Keratinocyte (primary cell): ENCODE measurements around the gene FCSK. TPM values are rescaled to one million over a fixed set of nuclear protein-coding genes. Genes with fewer than 3 reads are reported as not detected.
A peak's percentile ranks its signal among the peaks of the same experiment; 100 is the strongest.

Experiments
- DNase-seq: peaks from one replicate; pipeline ENCODE4 v3.0.0-alpha.2; 2011; ENCODE audit warnings: low read depth, missing footprints, low spot score
- FAIRE-seq: peaks from 2 replicates; lab custom pipeline; 2011; peaks lifted over from hg19 to GRCh38; lab: Jason Lieb, UNC
- H2AFZ ChIP-seq: 2 replicates; pipeline ENCODE4 v1.6.0; 2012; ENCODE audit warnings: low read length, control low read depth, inconsistent platforms; ENCODE audit not compliant: control insufficient read depth
- H3K27ac ChIP-seq: 2 replicates; pipeline ENCODE4 v1.5.1; 2011; ENCODE audit warnings: low read length; ENCODE audit not compliant: control insufficient read depth, insufficient read depth
- H3K27me3 ChIP-seq: 3 replicates; pipeline ENCODE4 v1.6.0; 2011; ENCODE audit warnings: low read length; ENCODE audit not compliant: control insufficient read depth, insufficient read depth; ENCODE audit errors: extremely low read depth
- H3K36me3 ChIP-seq, 2 experiments: 2 replicates in 1 of 2; 3 replicates in 1 of 2; pipeline ENCODE4 v1.5.1; 2011; ENCODE audit warnings: low read length in 2 of 2, mild to moderate bottlenecking in 1 of 2; ENCODE audit not compliant: control insufficient read depth in 2 of 2, insufficient read depth in 2 of 2; ENCODE audit errors: extremely low read depth in 1 of 2
- H3K4me1 ChIP-seq: 3 replicates; pipeline ENCODE4 v1.5.1; 2011; ENCODE audit warnings: low read length; ENCODE audit not compliant: control insufficient read depth, insufficient read depth; ENCODE audit errors: extremely low read depth
- H3K4me2 ChIP-seq: 3 replicates; pipeline ENCODE4 v1.6.0; 2011; ENCODE audit warnings: low read depth, low read length; ENCODE audit not compliant: control insufficient read depth, insufficient read depth; ENCODE audit errors: extremely low read depth
- H3K4me3 ChIP-seq, 3 experiments: fragments of 200-600 bp in 1 of 3; sonication (generic) in 1 of 3; 2 replicates in 2 of 3; 3 replicates in 1 of 3; pipeline ENCODE4 v1.5.1; 2011 to 2016; ENCODE audit warnings: low read length in 3 of 3, mild to moderate bottlenecking in 3 of 3, control low read depth in 2 of 3, inconsistent platforms in 1 of 3, low read depth in 1 of 3, mixed read lengths in 1 of 3, mixed run types in 1 of 3, moderate library complexity in 1 of 3; ENCODE audit not compliant: control insufficient read depth in 2 of 3, insufficient read depth in 2 of 3; ENCODE audit errors: extremely low read depth in 1 of 3
- H3K79me2 ChIP-seq: 2 replicates; pipeline ENCODE4 v1.6.0; 2012; ENCODE audit warnings: low read length; ENCODE audit not compliant: control insufficient read depth, insufficient read depth
- H3K9ac ChIP-seq: 3 replicates; pipeline ENCODE4 v1.6.0; 2011; ENCODE audit warnings: low read length; ENCODE audit not compliant: control insufficient read depth, insufficient read depth; ENCODE audit errors: extremely low read depth
- H3K9me1 ChIP-seq: 3 replicates; pipeline ENCODE4 v1.6.0; 2011; ENCODE audit warnings: low read length; ENCODE audit not compliant: control insufficient read depth, insufficient read depth; ENCODE audit errors: extremely low read depth
- H3K9me3 ChIP-seq: 2 replicates; pipeline ENCODE4 v1.5.1; 2012; ENCODE audit warnings: low read depth, low read length; ENCODE audit not compliant: control insufficient read depth
- H4K20me1 ChIP-seq: 3 replicates; pipeline ENCODE4 v1.6.0; 2011; ENCODE audit warnings: low read length; ENCODE audit not compliant: control insufficient read depth, insufficient read depth; ENCODE audit errors: extremely low read depth
- CTCF ChIP-seq, 3 experiments: IDR thresholded peaks in 1 of 3; conservative IDR thresholded peaks in 1 of 3; optimal IDR thresholded peaks in 1 of 3; 2 replicates in 2 of 3; 3 replicates in 1 of 3; pipeline versions ENCODE3 to v1.5.1; 2011; ENCODE audit warnings: low read length in 3 of 3, mild to moderate bottlenecking in 3 of 3, moderate library complexity in 2 of 3, control low read depth in 1 of 3, inconsistent platforms in 1 of 3; ENCODE audit not compliant: insufficient read depth in 2 of 3; ENCODE audit errors: extremely low read depth in 1 of 3
- EZH2 ChIP-seq: IDR thresholded peaks from one replicate; pipeline ENCODE4 v1.6.1; 2012; ENCODE audit warnings: inconsistent platforms, mild to moderate bottlenecking, low read length, moderate library complexity
- dilution Hi-C: fragments of 300-500 bp; cut with MboI; formaldehyde crosslinking; loops from one replicate; pipeline ENCODE4 v1.7.0; 2020; ENCODE audit warnings: low sequenced_read_pairs; ENCODE audit not compliant: extremely low pct_ligation_motif_present
- polyA plus RNA-seq, 5 experiments: library from polyadenylated mRNA; depleted of rRNA in 3 of 5; stranded (reverse) in 3 of 5; stranded (forward) in 1 of 5; unstranded in 1 of 5; fragments of >200 nt; gene quantifications; 1 replicate in 1 of 5; 2 replicates in 3 of 5; 3 replicates in 1 of 5; pipeline versions ENCODE4 v1.2.1 to v1.2.3, GENCODE V29; 2011 to 2012; ENCODE audit warnings: missing spikeins in 2 of 5, low read depth in 1 of 5, low replicate concordance in 1 of 5

The FCSK gene
- polyA plus RNA-seq, 1 donor (not counting 4 experiments of a cell fraction or from before 2014, with no cell fraction given): 6.5 TPM

GRCh38 chr16:70482624-70483023 lies 28.2 kb downstream of the FCSK start:
- Histone ChIP-seq H4K20me1 (no peaks in the 10 kb centered on the region), H3K36me3 (peaks cover 14 to 27% of the 10 kb centered on the region in 2 experiments), H3K4me1 (peaks cover 38% of the 10 kb centered on the region), H3K4me2 (peak overlapping the region; percentile 27), H3K4me3 (no peak overlapping the region), H3K9ac (no peak overlapping the region), H3K27ac (peak overlapping the region; percentile 26), H3K9me1 (no peaks in the 10 kb centered on the region), H3K27me3 (no peaks in the 10 kb centered on the region), H2AFZ (no peak overlapping the region), H3K79me2 (no peaks in the 10 kb centered on the region), H3K9me3 (no peaks in the 10 kb centered on the region)
- dilution Hi-C loops: no loop called here
- FAIRE-seq: no peak
- TF ChIP-seq EZH2: no peak
- no peak for DNase-seq

GRCh38 chr16:70483426-70483825 lies 29.0 kb downstream of the FCSK start:
- Histone ChIP-seq H3K79me2 (no peaks in the 10 kb centered on the region), H3K9me1 (no peaks in the 10 kb centered on the region), H3K27me3 (no peaks in the 10 kb centered on the region), H3K4me2 (no peak overlapping the region), H3K36me3 (peaks cover 14 to 24% of the 10 kb centered on the region in 2 experiments), H2AFZ (no peak overlapping the region), H3K4me1 (peaks cover 34% of the 10 kb centered on the region), H4K20me1 (no peaks in the 10 kb centered on the region), H3K27ac (no peak overlapping the region), H3K9ac (no peak overlapping the region), H3K9me3 (no peaks in the 10 kb centered on the region), H3K4me3 (no peak overlapping the region)
- DNase-seq (no peak), FAIRE-seq (no peak)
- TF ChIP-seq CTCF (optimal IDR thresholded peaks at IDR 0.05 in 1 of 3, IDR thresholded peaks at IDR 0.05 in 1 of 3, conservative IDR thresholded peaks at IDR 0.05 in 1 of 3; ENCODE audit: extremely low read depth in 1 of 3, insufficient read depth in 2 of 3, low read length in 3 of 3) (no peak), EZH2 (no peak)
- dilution Hi-C loops: no loop called here

DNA sequence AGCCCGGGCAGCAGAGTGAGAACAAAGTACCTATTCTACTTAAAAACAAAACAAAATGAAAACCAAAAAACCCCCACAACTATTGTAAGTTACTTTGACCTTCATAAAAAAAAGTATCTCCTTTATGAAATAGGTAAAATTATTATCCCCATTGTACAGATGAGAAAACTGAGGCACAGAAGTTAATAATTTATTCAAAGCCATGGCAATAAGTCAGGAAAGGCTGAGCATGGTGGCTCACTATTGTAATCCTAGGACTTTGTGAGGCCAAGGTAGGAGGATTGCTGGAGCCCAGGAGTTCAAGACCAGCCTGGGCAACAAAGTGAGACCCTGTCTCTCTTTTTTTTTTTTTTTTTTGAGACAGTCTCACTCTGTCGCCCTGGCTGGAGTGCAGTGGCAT lies 30.5 kb downstream of the FCSK start:
- dilution Hi-C loops: no loop called here
- H3K4me1 ChIP-seq: peaks cover 19% of the 10 kb centered on the region
- FAIRE-seq: no peak

More for the DNA sequence above, 30.5 kb downstream of the FCSK start:
- Histone ChIP-seq H3K4me3 (no peak overlapping the region), H3K27me3 (no peaks in the 10 kb centered on the region), H4K20me1 (no peaks in the 10 kb centered on the region), H2AFZ (no peak overlapping the region), H3K27ac (no peak overlapping the region), H3K4me2 (no peak overlapping the region), H3K79me2 (no peaks in the 10 kb centered on the region), H3K9me1 (no peaks in the 10 kb centered on the region), H3K36me3 (peaks cover 8 to 21% of the 10 kb centered on the region in 2 experiments), H3K9ac (no peak overlapping the region), H3K9me3 (no peaks in the 10 kb centered on the region)
- no peak for DNase-seq
- TF ChIP-seq EZH2 (no peak), CTCF (optimal IDR thresholded peaks at IDR 0.05 in 1 of 3, IDR thresholded peaks at IDR 0.05 in 1 of 3, conservative IDR thresholded peaks at IDR 0.05 in 1 of 3; ENCODE audit: extremely low read depth in 1 of 3, insufficient read depth in 2 of 3, low read length in 3 of 3) (no peak)
